Measurements from ENCODE around the gene ZNF652.
A peak's percentile ranks its signal among the peaks of the same experiment; 100 is the strongest.
"Not testable (repeated sequence)": the region's sequence is repeated elsewhere in the genome, so short reads cannot be mapped to it uniquely, and the experiment has no call there.

ZNF652 gene

DNA sequence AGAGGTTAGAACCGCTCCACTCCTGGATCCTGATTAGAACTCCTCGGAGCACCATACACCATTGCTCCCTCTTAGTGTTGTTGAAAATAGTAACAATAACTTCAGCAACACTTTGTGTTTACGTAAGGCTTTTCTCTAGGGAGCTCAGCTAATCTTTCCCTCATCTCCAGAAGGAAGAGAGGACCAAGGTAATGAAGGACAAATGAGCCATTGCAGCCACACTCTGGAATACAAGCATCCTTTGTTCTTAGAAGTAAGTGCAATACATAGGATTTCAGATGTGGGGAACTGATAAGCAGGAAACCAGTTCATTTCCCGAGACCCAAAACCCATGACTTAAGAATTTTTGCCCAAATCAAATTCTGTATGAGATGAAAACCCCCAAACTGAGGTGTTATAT lies 22.9 kb upstream of the ZNF652 start:
- no peak for DNase-seq

DNA sequence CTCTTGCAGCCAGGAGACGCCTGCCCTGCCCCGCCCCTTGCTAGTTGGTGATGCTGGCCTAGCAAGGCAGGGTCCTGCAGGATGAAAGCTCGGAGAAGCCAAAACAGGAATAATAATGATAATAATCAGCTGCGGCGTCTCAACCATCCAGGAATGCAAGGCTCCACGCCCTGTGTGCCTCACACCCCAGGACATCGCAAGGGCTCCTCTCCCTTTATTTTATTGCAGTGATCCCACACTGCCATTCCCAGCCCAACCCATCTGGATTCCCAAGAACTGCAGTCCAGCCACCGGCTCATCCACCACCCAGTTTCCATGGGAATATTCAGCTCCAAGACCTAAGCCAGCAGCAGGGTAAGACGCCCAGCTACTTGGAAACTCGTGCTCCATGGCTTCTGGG lies 21.0 kb upstream of the ZNF652 start:
- no peak for DNase-seq

DNA sequence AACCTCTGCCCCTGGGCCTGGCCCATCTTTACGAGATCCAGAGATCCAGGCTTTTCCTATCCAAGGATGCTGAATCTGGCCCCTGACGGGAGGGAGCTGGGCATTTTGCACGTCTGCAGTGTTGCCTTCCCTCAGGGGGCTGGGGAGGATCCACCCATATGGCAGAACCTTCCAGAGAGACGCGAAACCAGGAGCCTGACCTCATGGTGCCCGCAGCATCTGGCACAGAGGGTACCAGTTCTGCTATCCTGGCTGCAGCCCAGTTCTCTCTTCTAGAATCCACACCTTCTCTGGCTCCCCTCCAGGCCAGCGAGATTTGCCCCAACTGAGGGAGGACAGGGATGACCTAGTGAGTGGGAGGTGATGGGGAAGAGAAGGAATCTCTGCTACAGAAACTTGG lies 20.5 kb upstream of the ZNF652 start:
- no peak for DNase-seq

DNA sequence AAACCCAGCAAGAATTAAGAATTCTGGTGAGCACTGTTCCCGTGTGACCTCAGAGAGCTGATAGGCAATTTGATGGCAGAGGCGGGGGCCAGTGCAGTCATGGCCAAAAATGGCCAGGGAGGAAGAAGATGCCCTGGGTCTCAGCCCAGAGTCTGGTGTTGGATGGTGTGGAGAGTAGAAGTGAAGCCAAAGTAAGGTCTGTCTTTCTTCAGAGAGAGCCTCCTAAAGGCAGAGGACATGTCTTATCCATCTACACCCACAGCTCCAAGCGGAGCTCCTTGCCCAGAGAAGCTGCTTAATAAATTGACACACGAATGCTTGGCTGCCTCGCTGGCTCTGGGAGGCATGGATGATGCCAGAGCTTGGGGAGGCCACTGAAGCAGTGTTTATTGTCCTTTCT lies 19.7 kb upstream of the ZNF652 start:
- no peak for DNase-seq

DNA sequence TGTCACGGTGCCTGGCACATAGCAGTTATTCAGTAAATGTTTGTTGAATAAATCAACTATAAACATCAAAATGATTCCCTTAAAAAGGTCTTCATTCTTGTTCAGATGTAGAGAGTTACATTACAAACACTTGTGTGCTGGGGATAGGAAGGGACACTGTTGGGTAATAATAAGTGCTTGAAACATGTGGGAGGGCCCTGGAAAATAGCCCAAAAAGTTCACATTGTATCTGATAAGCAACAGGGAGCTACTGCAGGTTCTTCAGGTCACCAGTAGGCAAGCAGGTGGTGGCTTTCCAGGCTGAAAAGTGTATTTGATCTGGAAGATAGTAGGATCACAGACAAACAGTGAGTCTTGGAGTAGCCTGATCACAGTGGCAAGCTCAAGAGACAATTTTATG lies 19.0 kb upstream of the ZNF652 start:
- no peak for DNase-seq

DNA sequence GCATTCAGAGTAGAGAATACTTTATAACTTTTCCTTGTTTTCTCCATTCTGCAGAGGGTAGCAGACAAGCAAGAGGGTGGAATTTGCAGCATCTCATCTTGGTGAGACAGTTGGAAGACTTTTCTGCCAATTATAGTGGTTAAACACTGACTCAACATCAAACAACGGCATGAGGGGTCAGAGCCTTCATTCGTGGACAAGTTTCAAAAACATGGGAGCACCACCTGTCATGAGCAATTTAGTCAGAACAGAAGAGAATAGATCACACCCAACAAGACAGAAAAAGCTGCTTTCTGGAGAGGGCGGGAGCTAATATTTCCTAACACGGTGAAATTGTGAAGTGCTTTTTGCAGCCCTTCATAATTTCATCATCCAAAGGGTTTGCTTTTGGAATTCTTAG lies 17.9 kb upstream of the ZNF652 start:
- no peak for DNase-seq

DNA sequence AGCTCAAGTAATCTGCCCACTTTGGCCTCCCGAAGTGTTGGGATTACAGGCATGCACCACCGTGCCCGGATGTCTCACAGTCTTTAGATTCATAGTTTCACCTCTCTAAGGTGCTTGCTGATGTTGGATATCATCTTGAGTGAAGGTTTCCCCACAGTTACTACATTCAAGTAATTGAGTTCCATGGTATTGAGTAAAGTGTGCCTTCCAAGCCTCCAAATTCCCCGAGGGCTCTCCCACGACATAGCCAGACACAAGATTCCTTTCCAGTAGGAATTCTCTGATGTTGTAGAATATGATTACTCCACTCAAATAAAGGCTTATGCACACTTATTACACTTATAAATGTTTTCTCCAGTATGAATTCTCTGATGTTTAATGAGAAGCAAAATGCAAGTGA lies 16.3 kb upstream of the ZNF652 start:
- no peak for DNase-seq

DNA sequence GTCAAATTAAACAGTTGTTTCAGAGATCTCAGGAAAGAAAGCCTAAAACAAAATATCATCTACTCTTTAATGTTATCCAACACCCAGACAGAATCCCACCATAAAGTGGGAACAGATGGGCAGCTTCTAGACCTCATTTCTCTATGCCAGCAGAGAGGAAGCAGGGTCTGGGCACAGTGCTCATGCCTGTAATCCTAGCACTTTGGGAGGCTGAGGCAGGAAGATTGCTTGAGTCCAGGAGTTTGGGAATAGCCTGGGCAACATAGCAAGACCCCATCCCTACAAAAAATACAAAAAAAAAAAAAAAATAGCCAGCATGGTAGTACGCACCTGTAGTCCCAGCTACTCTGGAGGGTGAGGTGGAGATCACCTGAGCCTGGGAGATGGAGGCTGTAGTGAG lies 13.5 kb upstream of the ZNF652 start:
- DNase-seq = no peak

DNA sequence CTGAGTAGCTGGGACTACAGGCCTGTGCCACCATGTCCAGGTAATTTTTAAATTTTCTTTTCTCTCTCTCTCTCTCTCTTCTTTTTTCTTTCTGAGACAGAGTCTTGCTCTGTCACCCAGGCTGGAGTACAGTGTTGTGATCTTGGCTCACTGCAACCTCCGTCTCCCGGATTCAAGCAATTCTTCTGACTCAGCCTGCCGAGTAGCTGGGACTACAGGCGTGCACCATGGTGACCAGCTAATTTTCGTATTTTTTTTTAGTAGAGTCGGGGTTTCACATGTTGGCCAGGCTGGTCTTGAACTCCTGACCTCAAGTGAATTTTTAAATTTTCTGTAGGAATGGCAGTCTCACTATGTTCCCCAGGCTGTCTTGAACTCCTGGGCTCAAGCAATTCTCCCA lies 11.1 kb upstream of the ZNF652 start:
- DNase-seq = no peak

DNA sequence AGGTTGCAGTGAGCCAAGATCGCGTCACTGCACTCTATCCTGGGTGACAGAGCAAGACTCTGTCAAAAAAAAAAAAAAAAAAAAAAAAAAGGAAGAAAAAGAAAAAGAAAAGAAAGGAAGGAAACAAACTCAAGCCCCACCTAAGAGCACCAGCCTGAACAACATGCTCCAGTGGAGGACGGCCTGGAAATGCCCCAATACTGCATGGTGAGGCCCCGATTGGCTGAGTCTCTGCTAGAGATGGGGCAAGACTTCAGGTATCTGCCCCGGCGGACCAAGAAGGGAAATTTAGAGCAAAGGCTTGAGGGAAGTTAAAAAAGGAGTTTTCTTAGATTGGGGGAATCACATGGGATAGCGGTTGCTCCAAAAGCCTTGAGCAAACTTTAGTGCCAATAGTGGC lies 10.4 kb upstream of the ZNF652 start:
- no peak for DNase-seq

DNA sequence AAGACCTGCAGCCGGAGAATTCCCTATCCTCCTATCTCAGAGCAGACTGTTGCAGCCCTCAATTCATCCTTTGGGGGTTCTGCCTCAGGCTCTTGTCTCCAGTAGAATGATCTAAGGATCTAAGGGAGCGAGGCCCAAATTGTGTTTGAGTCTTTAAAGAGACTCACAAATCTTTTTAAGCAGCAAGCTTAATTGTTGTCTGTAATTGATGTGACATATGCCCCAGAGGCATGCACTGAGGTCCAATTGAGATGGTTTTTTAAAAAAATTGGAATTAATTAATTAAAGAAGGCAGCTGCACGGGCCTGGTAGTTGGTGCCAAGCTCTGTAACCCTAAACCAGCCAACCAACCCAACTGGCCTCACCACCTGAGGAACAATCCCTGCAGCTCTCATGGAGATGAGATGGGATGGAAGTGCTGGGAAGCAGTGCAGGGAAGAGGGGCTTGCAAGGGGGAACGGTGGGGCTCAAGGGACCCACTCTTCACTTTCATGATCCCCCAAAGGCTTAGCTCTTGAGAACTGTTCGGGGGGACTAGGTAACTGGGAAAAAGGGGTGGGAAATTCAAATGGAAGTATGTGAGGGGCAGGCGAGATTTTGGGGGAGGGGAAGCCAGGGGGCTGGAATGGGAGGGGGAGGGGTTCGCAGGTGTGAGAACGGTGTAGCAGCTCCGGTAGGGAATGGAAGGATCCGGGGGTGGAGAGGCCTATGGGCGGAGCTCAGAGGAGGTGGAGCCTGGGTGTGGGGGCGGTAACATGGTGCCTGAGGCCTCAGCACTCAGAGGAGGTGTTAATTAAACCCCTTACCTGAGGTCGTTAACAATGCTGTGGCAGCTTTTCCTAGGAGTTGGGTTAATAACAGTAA lies 9.2 kb upstream of the ZNF652 start:
- DNase-seq = no peak

DNA sequence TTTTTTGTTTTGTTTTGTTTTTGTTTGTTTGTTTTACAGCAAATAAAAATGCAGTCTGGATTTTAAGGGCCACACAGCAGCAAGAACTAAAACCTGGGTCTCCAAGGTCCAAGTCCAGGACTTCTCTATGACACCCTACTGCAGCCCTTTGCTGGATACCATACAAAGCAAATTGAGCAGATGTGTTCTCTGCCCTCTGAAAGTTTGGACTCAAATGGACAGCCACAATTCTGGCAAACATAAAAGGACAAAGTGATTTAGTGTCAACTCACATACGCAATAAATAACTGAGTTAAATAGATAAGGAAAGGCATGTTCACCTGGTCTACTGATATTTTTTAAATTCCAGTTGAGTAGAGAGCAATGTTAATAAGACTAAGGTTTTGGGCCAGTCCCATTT lies 7.7 kb upstream of the ZNF652 start:
- DNase-seq = no peak

DNA sequence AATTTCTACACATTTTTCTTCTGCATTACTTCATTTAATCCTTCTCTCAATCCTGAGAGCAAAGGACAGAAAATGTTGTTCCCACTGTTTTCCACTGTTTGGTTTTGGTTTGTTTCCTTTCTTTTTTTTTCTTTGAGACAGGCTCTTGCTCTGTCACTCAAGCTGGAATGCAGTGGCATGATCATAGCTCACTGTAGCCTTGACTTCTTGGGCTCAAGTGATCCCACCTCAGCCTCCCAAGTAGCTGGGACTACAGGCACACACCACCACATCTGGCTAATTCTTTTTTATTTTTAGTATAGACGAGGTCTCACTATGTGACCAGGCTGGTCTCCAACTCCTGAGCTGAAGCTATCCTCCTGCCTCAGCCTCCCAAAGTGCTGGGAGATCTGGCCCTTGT lies 7.0 kb upstream of the ZNF652 start:
- DNase-seq = no peak

DNA sequence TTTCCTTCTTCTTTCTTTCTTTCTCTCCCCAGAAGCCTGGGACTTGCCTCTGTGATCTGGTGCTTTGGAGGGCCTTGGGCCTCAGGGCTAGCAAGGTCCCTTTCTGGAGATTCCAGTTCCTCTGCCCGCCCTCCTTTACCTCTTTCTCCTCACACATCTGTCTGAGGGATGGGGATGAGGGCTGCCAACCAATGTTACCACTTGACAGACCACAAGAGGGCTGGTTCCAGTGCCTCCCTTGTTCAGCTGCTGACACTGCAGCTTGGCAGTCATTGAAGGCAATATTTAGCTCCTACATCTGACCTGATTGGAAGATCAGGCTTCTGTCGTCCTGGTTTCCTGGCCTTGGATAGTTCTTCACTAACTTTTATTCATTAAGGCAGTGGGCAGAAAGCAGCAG lies 3.6 kb upstream of the ZNF652 start:
- DNase-seq = peak; percentile 77

DNA sequence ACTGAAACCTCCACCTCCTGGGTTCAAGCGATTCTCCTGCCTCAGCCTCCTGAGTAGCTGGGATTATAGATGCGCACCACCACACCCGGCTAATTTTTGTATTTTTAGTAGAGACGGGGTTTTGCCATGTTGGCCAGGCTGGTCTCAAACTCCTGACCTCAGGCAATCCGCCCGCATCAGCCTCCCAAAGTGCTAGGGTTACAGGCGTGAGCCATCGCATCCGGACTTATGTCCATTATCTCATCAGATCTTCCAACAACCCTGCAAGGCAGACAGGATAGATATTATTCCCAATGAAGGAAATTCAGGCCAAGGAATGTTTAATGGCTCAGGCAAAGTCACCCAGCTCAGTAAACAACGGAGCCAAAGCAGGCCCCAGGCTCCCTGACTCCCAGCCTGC lies 3.1 kb upstream of the ZNF652 start:
- DNase-seq = not testable (repeated sequence)

DNA sequence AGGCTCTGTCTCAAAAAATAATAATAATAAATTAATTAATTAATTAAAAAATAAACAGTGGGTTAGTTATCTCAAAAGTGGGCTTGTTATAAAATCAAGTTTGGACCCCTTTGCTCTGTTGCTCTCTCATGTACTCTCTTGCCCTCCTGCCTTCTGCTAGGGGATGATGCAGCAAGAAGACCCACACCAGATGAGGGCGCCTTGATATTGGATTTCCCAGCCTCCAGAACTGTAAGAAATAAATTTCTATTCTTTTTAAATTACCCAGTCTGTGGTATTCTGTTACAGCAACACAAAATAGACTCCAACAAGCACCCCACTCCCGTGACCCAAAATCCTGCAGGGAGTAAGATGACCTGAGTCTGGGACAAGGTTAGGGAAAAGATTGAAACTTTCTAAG lies 2.1 kb upstream of the ZNF652 start:
- no peak for DNase-seq

DNA sequence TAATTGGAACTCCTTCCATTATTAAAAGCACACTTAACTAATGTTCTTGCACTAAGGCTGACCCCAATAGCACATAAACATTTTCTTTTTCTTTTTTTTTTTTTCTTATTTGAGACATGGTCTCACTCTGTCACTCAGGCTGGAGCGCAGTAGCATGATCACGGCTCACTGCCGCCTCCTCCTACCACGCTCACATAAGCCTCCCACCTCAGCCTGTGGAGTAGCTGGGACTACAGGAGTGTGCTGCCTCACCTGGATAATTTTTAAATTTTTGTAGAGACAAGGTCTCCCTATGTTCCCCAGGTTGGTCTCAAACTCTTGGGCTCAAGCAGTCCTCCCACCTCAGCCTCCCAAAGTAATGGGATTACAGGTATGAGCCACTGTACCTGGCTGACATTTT lies 1.2 kb upstream of the ZNF652 start:
- DNase-seq = no peak

DNA sequence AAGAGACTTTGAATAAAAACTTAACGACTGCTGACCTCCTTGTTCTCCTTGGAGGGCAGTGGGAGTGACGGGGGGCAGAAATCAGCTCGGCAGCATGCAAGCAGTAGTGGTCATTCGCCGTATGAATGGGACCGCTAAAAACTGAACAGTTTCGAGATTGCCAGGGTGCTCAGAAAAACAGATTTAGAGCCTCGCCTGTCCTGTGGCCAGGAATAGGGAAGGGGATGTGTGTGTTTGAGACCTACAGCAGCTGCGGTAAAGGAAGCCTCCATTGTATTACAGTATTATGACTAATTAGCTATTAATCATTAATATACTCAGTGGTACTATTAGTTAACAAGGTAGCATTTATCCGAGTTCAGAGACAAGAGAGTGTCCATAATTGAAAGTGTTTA lies 670 bp upstream of the ZNF652 start:
- no peak for DNase-seq

DNA sequence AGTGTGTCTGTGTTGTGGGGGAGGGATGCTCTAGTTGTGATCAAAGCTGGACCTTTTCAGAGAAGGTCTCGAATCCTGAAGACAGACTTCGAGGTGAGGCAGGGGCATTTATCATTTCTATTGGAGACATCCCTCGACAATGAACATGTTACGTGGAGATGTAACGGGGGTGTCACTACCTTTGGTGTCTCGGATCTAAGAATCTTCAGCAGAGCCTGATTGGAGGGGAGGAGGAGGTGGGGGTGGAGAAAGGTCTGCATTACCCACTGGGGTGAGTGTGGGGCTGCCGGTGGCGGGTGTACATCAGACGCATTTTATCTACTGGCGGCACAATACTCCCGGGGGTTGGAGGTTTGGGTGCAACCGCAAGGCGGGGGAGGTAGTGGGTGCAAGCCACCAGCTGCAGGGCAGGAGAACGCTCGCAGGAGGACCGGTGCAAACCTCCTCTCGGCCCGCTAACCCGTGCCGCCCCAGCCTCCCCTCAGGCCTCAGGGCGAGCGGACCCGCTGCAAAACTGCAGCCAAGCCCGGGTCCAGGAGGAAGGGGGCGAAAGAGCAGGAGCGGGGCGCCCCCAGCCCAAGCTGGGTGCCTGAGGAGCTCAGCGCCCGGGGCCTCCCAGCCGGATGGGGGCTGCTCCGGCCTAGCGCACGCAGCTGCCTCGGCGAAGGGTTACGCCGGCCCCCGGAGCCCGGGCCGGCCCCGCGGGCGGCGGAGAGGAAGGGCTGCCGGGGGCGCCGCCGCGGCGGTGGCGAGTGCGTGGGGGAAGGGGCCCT lies 735 bp downstream of the ZNF652 start:
- DNase-seq = peak; percentile 53

DNA sequence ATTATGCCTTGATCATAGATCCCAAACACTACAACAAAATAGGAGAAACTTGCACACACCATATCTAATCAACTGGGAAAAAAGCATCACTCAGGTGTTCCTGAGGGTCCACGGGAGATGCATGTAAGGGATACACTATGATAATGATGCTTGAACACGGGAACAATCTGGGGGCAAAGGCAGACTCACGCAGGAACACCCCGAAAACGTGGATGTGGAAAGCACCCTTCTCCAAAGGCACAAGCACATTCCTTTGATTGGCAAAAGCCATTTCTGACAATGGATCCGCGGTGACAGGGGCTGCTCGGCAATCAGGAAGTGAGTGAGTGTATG lies 1.3 kb downstream of the ZNF652 start:
- DNase-seq = no peak

DNA sequence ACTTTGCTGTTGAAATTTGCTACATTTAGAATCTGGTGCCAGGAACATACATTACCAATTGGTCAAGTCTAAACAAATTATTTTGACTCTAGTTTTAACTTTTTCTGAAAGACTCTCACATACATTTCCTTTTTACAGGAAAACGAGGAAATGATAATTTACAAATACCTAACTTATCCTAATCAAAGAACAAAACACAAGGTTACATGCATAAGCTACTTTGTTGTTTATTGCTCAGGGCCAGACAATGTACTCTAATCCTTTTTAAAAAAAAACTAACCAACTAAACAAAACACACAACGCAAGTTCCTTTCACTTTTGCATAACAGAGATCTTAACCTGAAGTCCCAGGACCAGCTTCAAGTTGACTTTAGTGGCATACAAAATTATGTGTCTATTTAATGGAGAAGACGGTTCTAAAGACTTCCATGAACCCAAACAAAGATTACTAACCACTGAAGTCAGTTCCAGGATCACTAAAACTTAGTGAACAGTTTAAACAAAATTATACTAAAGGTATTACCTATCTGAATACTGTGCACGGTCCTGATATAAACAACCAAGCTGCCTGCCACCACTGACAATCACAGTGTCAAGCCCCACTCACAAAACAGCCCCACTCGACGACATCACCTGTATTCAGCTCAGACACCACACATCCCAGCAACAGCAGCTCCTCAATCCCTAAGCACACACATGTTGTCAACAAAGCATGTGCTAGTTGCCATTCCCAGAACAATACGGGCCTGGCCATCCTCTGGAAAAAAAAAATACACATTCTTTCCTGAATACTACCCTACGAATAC lies 1.9 kb downstream of the ZNF652 start:
- DNase-seq = no peak

DNA sequence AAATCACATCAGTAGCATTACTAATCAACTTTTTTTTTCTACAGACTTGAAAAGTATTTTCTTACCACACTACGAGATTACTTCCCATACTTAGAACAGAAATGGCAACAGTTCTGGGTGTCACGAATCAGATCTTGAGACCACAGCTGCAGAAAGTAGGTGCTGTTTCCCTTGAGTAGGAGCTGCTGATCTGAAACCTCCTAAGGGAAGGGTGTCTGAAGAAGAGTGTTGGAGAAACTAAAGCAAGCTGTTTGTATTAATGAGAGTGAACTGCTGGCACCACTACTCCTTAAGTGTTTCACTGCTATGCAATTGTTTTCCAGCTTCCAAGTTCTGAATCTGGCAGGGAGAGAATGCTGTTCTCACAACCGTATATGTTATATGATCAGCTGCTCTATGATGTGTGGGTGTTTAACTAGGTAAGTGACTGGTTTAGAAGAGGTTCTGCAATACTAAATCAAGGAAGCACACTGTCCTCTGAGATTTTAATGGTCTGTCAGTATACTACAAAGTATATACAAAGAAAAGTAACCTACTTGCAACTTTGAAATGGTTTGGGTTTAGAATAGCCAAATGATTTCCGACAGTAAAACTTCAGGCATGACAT lies 3.3 kb downstream of the ZNF652 start:
- no peak for DNase-seq

DNA sequence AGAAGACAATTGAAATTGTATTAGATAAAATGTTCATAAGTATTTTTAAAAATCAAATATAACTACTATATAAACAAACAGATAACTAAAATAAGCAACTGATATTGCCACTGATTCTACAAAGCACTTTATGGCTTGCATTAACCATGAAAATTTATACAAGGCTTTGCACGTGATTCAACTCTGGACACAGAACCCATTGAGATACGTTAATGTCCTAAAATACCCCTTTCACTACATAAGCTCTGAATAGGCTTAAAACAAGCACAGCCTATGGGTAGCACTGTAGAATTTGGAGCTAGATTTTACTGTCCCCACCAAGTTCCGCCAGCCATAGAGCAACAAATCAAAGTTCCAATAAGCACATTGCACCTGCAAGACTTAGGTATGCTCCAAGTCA lies 4.5 kb downstream of the ZNF652 start:
- no peak for DNase-seq

All from NCI-H510A (cell line).